Skeletal muscle satellite cell (primary cell): ENCODE results near the gene TFR2.

Experiments used
- H3K27me3 ChIP-seq: 2 replicates; pipeline ENCODE4 v1.7.0; 2013; ENCODE audit warnings: low read length; ENCODE audit not compliant: control insufficient read depth, insufficient read depth
- H3K36me3 ChIP-seq: 2 replicates; pipeline ENCODE4 v1.7.0; 2013; ENCODE audit warnings: mild to moderate bottlenecking, control low read depth, low read length; ENCODE audit not compliant: insufficient read depth
- H3K4me1 ChIP-seq: 2 replicates; pipeline ENCODE4 v1.7.0; 2013; ENCODE audit warnings: low read length; ENCODE audit not compliant: control insufficient read depth, insufficient read depth
- H3K4me2 ChIP-seq: 2 replicates; pipeline ENCODE4 v1.7.0; 2013; ENCODE audit warnings: mild to moderate bottlenecking, low read length
- H3K4me3 ChIP-seq: 2 replicates; pipeline ENCODE4 v1.7.0; 2013; ENCODE audit warnings: low read length
- H3K9ac ChIP-seq: 2 replicates; pipeline ENCODE4 v1.7.0; 2013; ENCODE audit warnings: mild to moderate bottlenecking, low read depth, low read length, moderate library complexity
- H3K9me3 ChIP-seq: replicated peaks from 2 replicates; pipeline ENCODE4 v1.7.0; 2013; ENCODE audit warnings: mild to moderate bottlenecking, control low read depth, low read length

TFR2 gene

GRCh38 chr7:100614308-100614861 lies 27.0 kb downstream of the TFR2 start:
- Histone ChIP-seq H3K4me1 (peaks cover 10% of the 10 kb centered on the region), H3K4me3 (no peak overlapping the region), H3K36me3 (no peaks in the 10 kb centered on the region), H3K9me3 (no peaks in the 10 kb centered on the region), H3K9ac (no peak overlapping the region), H3K4me2 (no peak overlapping the region), H3K27me3 (no peaks in the 10 kb centered on the region)

- Histone ChIP-seq H3K4me3 (peak overlapping the region; percentile 75), H3K9me3 (no peaks in the 10 kb centered on the region), H3K36me3 (no peaks in the 10 kb centered on the region), H3K4me2 (peak overlapping the region; percentile 78), H3K4me1 (peaks cover 10% of the 10 kb centered on the region), H3K9ac (no peak overlapping the region), H3K27me3 (no peaks in the 10 kb centered on the region)
Measured at GRCh38 chr7:100613412-100614175, 27.8 kb downstream of the TFR2 start.

DNA sequence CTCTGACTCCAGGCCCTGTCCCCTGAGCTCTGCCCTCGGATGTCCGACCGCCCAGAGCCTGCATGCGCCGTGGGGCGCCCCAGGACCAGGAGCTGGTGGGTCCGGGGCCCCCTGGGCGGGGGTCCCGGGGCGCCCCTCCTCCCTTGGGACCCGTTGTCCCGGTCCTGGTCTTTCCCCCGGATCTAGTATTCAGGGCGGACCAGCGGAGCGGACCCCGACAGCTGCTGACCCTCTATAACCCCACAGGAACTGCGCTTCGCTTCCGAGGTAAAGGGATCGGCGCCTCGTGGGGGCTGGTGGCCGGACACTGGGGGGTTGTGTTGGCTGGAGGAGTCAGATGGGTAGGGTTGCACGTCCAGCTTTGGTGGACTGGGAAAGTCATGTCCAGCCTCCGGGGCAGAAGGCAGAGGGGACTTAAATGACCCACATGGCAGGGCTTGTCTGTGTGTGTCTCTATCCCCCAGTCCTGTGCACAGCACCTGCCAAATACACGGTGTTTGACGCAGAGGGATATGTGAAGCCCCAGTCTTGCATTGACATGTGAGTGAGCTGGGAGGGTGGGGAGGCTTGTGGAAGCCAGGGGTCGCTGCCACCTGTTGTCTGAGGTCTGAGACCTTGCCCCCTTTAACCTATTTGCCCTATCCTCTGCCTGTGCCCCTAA lies 28.5 kb downstream of the TFR2 start:
- H3K9ac ChIP-seq, result peak overlapping the region; percentile 73

GRCh38 chr7:100611983-100612729 lies 29.2 kb downstream of the TFR2 start, which contains the start of gene MOSPD3:
TSS of gene MOSPD3 (plus strand) at chr7:100612540. CDS start at chr7:100612792, 252 bp downstream.
- no peaks in the 10 kb centered on the region for H3K9me3 ChIP-seq
- peak within 1 kb of the TSS; percentile 75 for H3K4me3 ChIP-seq
- no peaks in the 10 kb centered on the region for H3K27me3 ChIP-seq
- peaks cover 14% of the 10 kb centered on the region for H3K4me1 ChIP-seq
- no peaks in the 10 kb centered on the region for H3K36me3 ChIP-seq
- peak within 1 kb of the TSS; percentile 73 for H3K9ac ChIP-seq
- peak within 1 kb of the TSS; percentile 78 for H3K4me2 ChIP-seq

More for the DNA sequence above, 28.5 kb downstream of the TFR2 start:
- Histone ChIP-seq H3K4me1 (peaks cover 10% of the 10 kb centered on the region), H3K9me3 (no peaks in the 10 kb centered on the region), H3K4me3 (peak overlapping the region; percentile 75), H3K4me2 (peak overlapping the region; percentile 78), H3K36me3 (no peaks in the 10 kb centered on the region), H3K27me3 (no peaks in the 10 kb centered on the region)

- Histone ChIP-seq H3K9me3 (no peaks in the 10 kb centered on the region), H3K9ac (no peak overlapping the region), H3K36me3 (peaks cover 3% of the 10 kb centered on the region), H3K4me3 (no peak overlapping the region), H3K4me1 (peaks cover 22% of the 10 kb centered on the region), H3K4me2 (no peak overlapping the region), H3K27me3 (no peaks in the 10 kb centered on the region)
Measured at GRCh38 chr7:100609958-100610357, 31.4 kb downstream of the TFR2 start.

DNA sequence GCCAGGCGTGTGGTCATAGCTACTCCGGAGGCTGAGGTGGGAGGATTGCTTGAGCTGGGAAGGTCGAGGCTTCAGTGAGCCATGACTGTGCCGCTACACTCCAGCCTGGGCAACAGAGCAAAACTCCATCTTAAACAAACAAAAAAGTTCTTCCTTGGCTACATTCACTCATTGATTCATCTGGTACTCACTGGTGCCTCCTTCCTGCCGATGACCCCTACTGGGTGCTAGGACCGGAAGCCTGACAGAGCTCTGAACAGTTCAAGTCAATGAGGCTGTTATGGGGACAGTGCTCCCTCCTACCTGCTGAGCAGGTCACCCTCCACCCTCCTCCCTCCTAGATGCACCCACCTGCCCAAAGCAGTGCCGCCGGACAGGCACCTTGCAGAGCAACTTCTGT lies 34.2 kb downstream of the TFR2 start:
- Histone ChIP-seq H3K4me3 (no peak overlapping the region), H3K9ac (no peak overlapping the region), H3K36me3 (peaks cover 3% of the 10 kb centered on the region), H3K27me3 (no peaks in the 10 kb centered on the region), H3K4me2 (no peak overlapping the region), H3K4me1 (peaks cover 30% of the 10 kb centered on the region), H3K9me3 (no peaks in the 10 kb centered on the region)

DNA sequence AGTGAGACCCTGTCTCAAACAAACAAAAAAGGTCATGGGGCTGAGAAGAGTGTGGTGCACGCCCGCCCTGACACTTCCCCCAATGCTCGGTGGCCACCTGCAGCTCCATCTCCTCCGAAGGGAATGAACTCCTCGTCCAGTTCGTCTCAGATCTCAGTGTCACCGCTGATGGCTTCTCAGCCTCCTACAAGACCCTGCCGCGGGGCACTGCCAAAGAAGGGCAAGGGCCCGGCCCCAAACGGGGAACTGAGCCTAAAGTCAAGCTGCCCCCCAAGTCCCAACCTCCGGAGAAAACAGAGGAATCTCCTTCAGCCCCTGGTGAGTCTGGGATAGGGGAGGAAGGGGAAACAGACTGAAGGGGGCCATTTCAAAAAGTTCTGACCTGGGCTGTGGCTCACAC lies 35.0 kb downstream of the TFR2 start:
- Histone ChIP-seq H3K4me2 (no peak overlapping the region), H3K27me3 (no peaks in the 10 kb centered on the region), H3K4me3 (no peak overlapping the region), H3K4me1 (peaks cover 37% of the 10 kb centered on the region), H3K9me3 (no peaks in the 10 kb centered on the region), H3K9ac (no peak overlapping the region), H3K36me3 (peaks cover 3% of the 10 kb centered on the region)

DNA sequence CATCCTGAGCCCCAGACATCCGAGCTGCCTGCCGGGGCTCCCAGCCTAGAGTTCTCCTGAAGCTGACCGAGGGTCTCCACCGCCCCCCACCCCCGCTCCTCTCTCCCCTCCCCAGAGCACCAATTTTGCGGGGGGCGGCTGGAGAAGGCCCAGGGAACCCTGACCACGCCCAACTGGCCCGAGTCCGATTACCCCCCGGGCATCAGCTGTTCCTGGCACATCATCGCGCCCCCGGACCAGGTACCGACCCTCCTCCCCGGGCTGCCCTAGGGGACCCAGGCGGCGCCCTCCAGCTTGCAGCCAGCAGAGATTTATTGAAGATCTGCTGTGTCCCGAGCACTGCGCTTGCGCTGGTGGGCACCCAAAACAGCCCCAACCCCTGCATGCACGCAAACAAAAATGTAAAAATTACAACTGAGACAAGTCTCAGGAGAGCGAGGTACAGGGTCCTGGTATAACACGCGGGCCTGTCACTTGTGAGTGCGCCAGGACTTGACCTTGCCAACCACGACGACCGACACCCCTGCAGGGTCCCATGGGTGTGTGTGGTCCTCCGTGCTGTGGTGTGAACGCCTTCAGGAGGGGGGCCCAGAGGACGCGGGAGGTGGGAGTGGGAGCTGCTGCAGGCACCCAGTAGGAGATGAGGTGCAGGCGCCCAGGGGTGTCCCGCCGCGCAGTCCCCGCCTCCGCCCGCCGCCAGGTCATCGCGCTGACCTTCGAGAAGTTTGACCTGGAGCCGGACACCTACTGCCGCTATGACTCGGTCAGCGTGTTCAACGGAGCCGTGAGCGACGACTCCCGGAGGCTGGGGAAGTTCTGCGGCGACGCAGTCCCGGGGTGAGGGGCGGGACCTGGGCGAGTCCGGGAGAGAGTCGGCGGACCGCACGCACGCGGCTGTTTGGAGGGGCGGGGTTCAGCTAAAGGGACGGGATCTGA lies 36.1 kb downstream of the TFR2 start:
- Histone ChIP-seq H3K9me3 (no peaks in the 10 kb centered on the region), H3K27me3 (no peaks in the 10 kb centered on the region), H3K9ac (peak overlapping the region; percentile 82), H3K4me3 (peak overlapping the region; percentile 95), H3K4me2 (peak overlapping the region; percentile 99), H3K4me1 (peaks cover 37% of the 10 kb centered on the region), H3K36me3 (peaks cover 3% of the 10 kb centered on the region)

DNA sequence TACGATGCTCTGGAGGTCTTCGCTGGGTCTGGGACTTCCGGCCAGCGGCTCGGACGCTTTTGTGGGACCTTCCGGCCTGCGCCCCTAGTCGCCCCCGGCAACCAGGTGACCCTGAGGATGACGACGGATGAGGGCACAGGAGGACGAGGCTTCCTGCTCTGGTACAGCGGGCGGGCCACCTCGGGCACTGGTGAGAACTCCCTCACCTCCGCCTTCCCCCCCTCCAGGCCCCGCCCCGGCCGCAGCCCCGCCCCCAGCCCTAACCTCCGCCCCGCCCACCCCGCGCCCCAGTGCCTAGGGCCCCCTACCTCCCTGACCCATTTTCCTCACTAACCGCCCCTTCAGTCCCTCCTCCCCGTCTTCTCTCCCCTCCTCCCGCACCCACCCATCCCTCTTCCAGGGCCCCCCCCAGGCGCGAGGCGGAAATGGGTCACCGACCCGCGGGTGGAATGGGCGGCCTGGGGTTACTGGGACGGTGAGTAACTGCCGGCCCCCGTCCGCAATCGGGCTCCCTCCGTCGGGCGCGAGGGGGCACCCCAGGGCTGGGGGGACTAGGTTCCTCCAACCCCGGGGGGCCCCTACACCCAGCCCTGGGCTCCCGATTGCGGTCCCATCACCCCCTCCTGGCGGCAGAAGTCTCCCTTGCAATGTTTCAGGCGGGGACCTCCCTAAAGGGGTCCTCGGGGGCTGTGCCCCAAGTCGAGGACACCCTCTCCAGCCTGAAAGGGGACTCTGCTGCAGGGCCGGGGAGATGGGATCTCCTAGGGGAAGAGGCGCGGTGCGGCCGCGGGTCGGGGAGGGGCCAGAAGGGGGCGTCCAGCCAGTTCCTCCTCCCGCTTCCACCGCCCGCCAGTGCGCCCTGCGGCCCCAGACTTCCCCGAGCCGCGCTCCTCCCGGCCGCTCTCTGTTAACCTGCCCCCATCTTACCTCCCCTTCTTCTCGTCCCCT lies 37.0 kb downstream of the TFR2 start:
- peak overlapping the region; percentile 95 for H3K4me3 ChIP-seq
- H3K27me3 ChIP-seq, result no peaks in the 10 kb centered on the region
- H3K4me2 ChIP-seq, result peak overlapping the region; percentile 99

GRCh38 chr7:100603726-100604027 lies 37.7 kb downstream of the TFR2 start:
- Histone ChIP-seq H3K4me2 (peak overlapping the region; percentile 99), H3K9me3 (no peaks in the 10 kb centered on the region), H3K4me1 (peaks cover 37% of the 10 kb centered on the region), H3K36me3 (peaks cover 3% of the 10 kb centered on the region), H3K27me3 (no peaks in the 10 kb centered on the region), H3K4me3 (peak overlapping the region; percentile 95), H3K9ac (peak overlapping the region; percentile 65)

More for the DNA sequence above, 37.0 kb downstream of the TFR2 start:
- Histone ChIP-seq H3K4me1 (peaks cover 37% of the 10 kb centered on the region), H3K36me3 (peaks cover 3% of the 10 kb centered on the region), H3K9me3 (no peaks in the 10 kb centered on the region), H3K9ac (peak overlapping the region; percentile 82)
